ENCODE measurements around the gene RBM47.

The RBM47 gene

GRCh38 chr4:40486534-40486933, 143.1 kb downstream of the RBM47 start:
- peak; percentile 91 for DNase-seq (ENCODE audit: low read depth)

GRCh38 chr4:40484346-40485090, 145.1 kb downstream of the RBM47 start:
- DNase-seq (ENCODE audit: low read depth) = no peak

- no peak for DNase-seq (ENCODE audit: low read depth)
These were observed 146.5 kb downstream of the RBM47 start for GRCh38 chr4:40482985-40483647.

- no peak for DNase-seq (ENCODE audit: low read depth)
These were observed 147.7 kb downstream of the RBM47 start for GRCh38 chr4:40481977-40482376.

GRCh38 chr4:40480291-40480690, 149.4 kb downstream of the RBM47 start:
- DNase-seq (ENCODE audit: low read depth) = no peak

GRCh38 chr4:40479378-40479777, 150.3 kb downstream of the RBM47 start:
- no peak for DNase-seq (ENCODE audit: low read depth)

- no peak for DNase-seq (ENCODE audit: low read depth)
These were observed 154.1 kb downstream of the RBM47 start for GRCh38 chr4:40475609-40476008.

- DNase-seq (ENCODE audit: low read depth) = no peak
These were observed 155.9 kb downstream of the RBM47 start for GRCh38 chr4:40473578-40474388.

GRCh38 chr4:40471923-40472322, 157.7 kb downstream of the RBM47 start:
- DNase-seq (ENCODE audit: low read depth) = peak; percentile 17

- no peak for DNase-seq (ENCODE audit: low read depth)
These were observed 162.9 kb downstream of the RBM47 start for GRCh38 chr4:40466789-40467188.

GRCh38 chr4:40462326-40462725, 167.3 kb downstream of the RBM47 start:
- DNase-seq (ENCODE audit: low read depth) = no peak

GRCh38 chr4:40461879-40462278, 167.8 kb downstream of the RBM47 start:
- no peak for DNase-seq (ENCODE audit: low read depth)

GRCh38 chr4:40461062-40461461, 168.6 kb downstream of the RBM47 start:
- no peak for DNase-seq (ENCODE audit: low read depth)

GRCh38 chr4:40458683-40459082, 171.0 kb downstream of the RBM47 start:
- no peak for DNase-seq (ENCODE audit: low read depth)

GRCh38 chr4:40458109-40458508, 171.6 kb downstream of the RBM47 start:
- no peak for DNase-seq (ENCODE audit: low read depth)

- DNase-seq (ENCODE audit: low read depth) = peak; percentile 52
These were observed 174.2 kb downstream of the RBM47 start for GRCh38 chr4:40455340-40455902.

GRCh38 chr4:40454816-40455215, 174.8 kb downstream of the RBM47 start:
- DNase-seq (ENCODE audit: low read depth) = peak; percentile 66

GRCh38 chr4:40453912-40454311, 175.8 kb downstream of the RBM47 start:
- no peak for DNase-seq (ENCODE audit: low read depth)

- DNase-seq (ENCODE audit: low read depth) = no peak
These were observed 180.8 kb downstream of the RBM47 start for GRCh38 chr4:40448875-40449274.

GRCh38 chr4:40446839-40447238, 182.8 kb downstream of the RBM47 start:
- peak; percentile 44 for DNase-seq (ENCODE audit: low read depth)

- peak; percentile 81 for DNase-seq (ENCODE audit: low read depth)
These were observed 183.4 kb downstream of the RBM47 start for GRCh38 chr4:40446261-40446750.

GRCh38 chr4:40445671-40446070, 184.0 kb downstream of the RBM47 start:
- no peak for DNase-seq (ENCODE audit: low read depth)

Measured in amniotic epithelial cell (primary cell).